HepG2 (cell line): ENCODE data around the gene SLC16A3. TPM values are rescaled to one million over a fixed set of nuclear protein-coding genes. Genes with fewer than 3 reads are reported as not detected.
A peak's percentile ranks its signal among the peaks of the same experiment; 100 is the strongest.

Source experiments
- BHLHE40 ChIP-seq: IDR thresholded peaks from 2 replicates; pipeline ENCODE4 v1.6.1; 2011; ENCODE audit warnings: low read length, improper control_type of control experiment
- FUBP1 ChIP-seq: sonication (generic); formaldehyde crosslinking; IDR thresholded peaks from 2 replicates; pipeline ENCODE4 v1.5.1; 2020; ENCODE audit warnings: missing genetic modification reagents, mild to moderate bottlenecking, borderline replicate concordance
- KAT8 ChIP-seq: IDR thresholded peaks from 2 replicates; pipeline ENCODE4 v1.6.1; 2016; ENCODE audit warnings: missing genetic modification reagents, missing compliant biosample characterization
- MATR3 ChIP-seq: sonication (generic); formaldehyde crosslinking; IDR thresholded peaks from 2 replicates; pipeline ENCODE4 v1.4.0; 2020; ENCODE audit warnings: missing genetic modification reagents
- PRDM15 ChIP-seq: sonication (generic); formaldehyde crosslinking; IDR thresholded peaks from 2 replicates; pipeline ENCODE4 v1.4.0; 2020; ENCODE audit warnings: missing genetic modification reagents
- RAD21 ChIP-seq: fragments of 450-650 bp; formaldehyde crosslinking; IDR thresholded peaks from 2 replicates; pipeline ENCODE4 v1.5.0; 2020; ENCODE audit warnings: mild to moderate bottlenecking
- SALL1 ChIP-seq: sonication (generic); formaldehyde crosslinking; IDR thresholded peaks from 2 replicates; pipeline ENCODE4 v1.8.0; 2022; ENCODE audit warnings: mild to moderate bottlenecking, missing genetic modification reagents
- SIX4 ChIP-seq: sonication (generic); formaldehyde crosslinking; IDR thresholded peaks from 2 replicates; pipeline ENCODE4 v1.4.0; 2020; ENCODE audit warnings: missing genetic modification reagents
- ZBTB40 ChIP-seq, 2 experiments: fragments of 450-650 bp in 1 of 2; sonication (generic) in 1 of 2; formaldehyde crosslinking in 1 of 2; IDR thresholded peaks; 2 replicates each; pipeline versions ENCODE4 v1.6.1 to v1.8.0; 2016 to 2022; ENCODE audit warnings: antibody characterized with exemption in 1 of 2, mild to moderate bottlenecking in 1 of 2, missing genetic modification reagents in 1 of 2
- ZEB1 ChIP-seq: IDR thresholded peaks from 2 replicates; pipeline ENCODE4 v1.6.1; 2012; ENCODE audit warnings: mild to moderate bottlenecking, low read depth, inconsistent platforms; ENCODE audit not compliant: insufficient replicate concordance
- ZNF121 ChIP-seq: sonication (generic); formaldehyde crosslinking; IDR thresholded peaks from 2 replicates; pipeline ENCODE4 v1.5.0; 2020; ENCODE audit warnings: mild to moderate bottlenecking, missing genetic modification reagents
- polyA plus RNA-seq, 8 experiments: library from polyadenylated mRNA; depleted of rRNA in 3 of 8; stranded (reverse) in 7 of 8; unstranded in 1 of 8; fragments of >200 nt; fragmentation: Illumina TruSeq in 4 of 8; extraction: Trizol in 4 of 8; gene quantifications; 2 replicates each; pipeline versions ENCODE4 v1.2.1 to v1.2.3, GENCODE V29; 2011 to 2016; ENCODE audit warnings: low read depth in 4 of 8, missing spikeins in 1 of 8, mixed read lengths in 1 of 8; ENCODE audit not compliant: insufficient read depth in 1 of 8
- total RNA-seq, 5 experiments: library from RNA; depleted of rRNA; stranded (reverse); fragments of >200 nt; fragmentation: Illumina TruSeq; extraction: Trizol; gene quantifications; 2 replicates each; pipeline ENCODE4 v1.2.3, GENCODE V29; 2016; ENCODE audit warnings: low read depth in 1 of 5
- TF ChIP-seq, protein P1 (sequence below): IDR thresholded peaks from 2 replicates; pipeline ENCODE4 v1.6.1; 2016; ENCODE audit warnings: low read depth

Gene SLC16A3
- total and polyA plus RNA-seq, 2 of the 13 experiments (the other 11 are each of a cell fraction or from before 2014, with no cell fraction given) = 242 to 349 TPM

GRCh38 chr17:82225368-82226029, 3.3 kb upstream of the SLC16A3 start (continued):
- TF ChIP-seq ZBTB40 (IDR thresholded peaks at IDR 0.05) (no peak), ZBTB40 (CRISPR knock-in tag; IDR thresholded peaks at IDR 0.05) (peak; percentile 57), BHLHE40 (peak; percentile 24), ZEB1 (peak; percentile 18), RAD21 (no peak), KAT8 (CRISPR knock-in tag) (peak; percentile 45), MATR3 (CRISPR knock-in tag) (peak; percentile 41; the same call in 1 of the 2 replicates), SALL1 (no peak), PRDM15 (CRISPR knock-in tag) (0 out of 2 replicates have a peak, but pooled peaks have one; percentile 28), SIX4 (0 out of 2 replicates have a peak, but pooled peaks have one; percentile 39), FUBP1 (CRISPR knock-in tag) (no peak; the same call in 1 of the 2 replicates), ZNF121 (CRISPR knock-in tag) (peak; percentile 54; the same call in 1 of the 2 replicates)
- TF ChIP-seq, protein P1, sequence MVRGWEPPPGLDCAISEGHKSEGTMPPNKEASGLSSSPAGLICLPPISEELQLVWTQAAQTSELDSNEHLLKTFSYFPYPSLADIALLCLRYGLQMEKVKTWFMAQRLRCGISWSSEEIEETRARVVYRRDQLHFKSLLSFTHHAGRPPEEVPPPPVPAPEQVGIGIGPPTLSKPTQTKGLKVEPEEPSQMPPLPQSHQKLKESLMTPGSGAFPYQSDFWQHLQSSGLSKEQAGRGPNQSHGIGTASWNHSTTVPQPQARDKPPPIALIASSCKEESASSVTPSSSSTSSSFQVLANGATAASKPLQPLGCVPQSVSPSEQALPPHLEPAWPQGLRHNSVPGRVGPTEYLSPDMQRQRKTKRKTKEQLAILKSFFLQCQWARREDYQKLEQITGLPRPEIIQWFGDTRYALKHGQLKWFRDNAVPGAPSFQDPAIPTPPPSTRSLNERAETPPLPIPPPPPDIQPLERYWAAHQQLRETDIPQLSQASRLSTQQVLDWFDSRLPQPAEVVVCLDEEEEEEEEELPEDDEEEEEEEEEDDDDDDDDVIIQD = 0 out of 2 replicates have a peak, but pooled peaks have one; percentile 42
